RKO (cell line): Measurements from ENCODE around the gene IQGAP3.
A peak's percentile ranks its signal among the peaks of the same experiment; 100 is the strongest.

Experiments used
- DNase-seq: peaks from one replicate; pipeline ENCODE4 v3.0.0-alpha.2; 2016; ENCODE audit warnings: low spot score

IQGAP3 gene

DNA sequence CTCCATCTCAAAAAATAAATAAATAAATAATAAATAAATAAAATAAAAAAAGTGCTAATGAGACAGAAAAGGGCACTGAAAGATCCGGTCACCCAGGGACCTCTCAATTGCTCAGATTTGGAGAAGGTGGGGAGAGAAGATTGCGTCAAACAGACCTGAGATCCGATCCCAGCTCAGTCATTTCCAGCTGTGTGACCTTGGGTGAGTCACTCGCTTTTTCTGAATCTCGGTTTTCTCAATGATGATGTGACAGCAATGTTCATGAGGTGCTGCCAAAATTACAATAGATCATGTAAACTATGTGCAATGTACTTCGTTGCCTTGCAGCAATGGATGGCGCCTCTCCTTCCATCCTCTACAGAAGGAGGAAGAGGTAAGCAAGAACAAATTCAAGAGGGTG lies 60.7 kb downstream of the IQGAP3 start:
- DNase-seq: peak; percentile 79

DNA sequence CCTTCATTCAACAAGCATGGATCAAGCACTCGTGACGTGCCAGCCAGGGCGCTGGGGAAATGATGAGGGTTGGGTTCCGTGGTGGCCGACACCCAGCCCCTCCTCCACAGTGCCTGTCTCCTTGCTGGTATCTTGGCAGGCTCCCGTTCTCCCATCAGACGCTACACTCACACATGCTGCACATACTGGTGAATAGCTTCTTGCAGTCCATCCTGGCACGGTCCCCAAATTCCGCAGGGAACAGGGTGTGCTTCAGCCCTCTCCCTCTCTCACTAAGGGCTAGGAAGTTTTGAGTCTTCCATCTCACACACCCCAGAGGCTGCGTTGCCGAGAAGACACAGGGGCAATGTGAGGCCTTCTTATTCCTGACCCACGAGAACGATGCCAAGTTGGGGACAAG lies 61.7 kb downstream of the IQGAP3 start:
- no peak for DNase-seq

DNA sequence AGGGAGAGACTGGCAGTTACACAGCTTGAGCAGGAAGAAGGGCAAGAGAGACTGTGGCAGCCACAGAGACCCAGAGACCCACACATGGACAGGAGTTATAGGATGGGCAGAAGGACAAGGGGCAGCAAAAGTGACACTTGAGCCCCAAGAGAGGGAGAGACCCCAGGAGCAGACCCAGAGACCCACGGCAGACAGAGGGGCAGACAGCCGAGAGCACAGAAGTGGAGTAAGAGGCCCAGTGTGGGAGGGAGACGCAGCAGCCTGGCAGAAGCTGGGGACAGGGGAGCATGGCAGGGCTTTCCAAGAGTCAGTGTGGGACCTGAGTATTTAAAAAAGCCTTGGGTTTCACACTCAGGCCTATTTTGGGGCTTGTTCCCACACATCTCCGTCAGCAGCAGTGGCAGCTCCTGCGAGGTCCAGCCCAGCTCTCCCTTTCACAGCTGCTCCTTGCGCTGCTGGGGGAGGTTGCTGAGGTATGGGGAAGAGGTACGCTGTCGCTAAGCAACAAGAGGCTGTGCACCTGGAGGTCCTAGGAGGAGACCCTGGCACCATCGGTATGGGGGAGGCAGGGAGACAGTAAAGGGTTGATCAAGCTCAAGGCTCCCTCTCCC lies 62.8 kb downstream of the IQGAP3 start:
- no peak for DNase-seq

DNA sequence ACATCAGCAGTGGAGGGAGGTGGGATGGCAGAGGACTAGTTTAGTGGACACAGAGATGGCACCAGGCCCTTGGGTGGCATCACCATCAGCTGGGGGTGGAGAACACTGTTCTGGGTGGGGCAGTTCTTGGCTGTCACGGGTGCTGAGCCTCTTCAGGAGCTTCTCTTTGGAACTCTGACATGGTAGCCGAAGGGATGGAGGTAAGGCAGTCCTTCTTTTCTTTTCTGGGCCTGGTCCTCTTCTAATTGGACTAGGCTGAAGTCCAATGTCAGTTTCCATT lies 63.5 kb downstream of the IQGAP3 start:
- no peak for DNase-seq

DNA sequence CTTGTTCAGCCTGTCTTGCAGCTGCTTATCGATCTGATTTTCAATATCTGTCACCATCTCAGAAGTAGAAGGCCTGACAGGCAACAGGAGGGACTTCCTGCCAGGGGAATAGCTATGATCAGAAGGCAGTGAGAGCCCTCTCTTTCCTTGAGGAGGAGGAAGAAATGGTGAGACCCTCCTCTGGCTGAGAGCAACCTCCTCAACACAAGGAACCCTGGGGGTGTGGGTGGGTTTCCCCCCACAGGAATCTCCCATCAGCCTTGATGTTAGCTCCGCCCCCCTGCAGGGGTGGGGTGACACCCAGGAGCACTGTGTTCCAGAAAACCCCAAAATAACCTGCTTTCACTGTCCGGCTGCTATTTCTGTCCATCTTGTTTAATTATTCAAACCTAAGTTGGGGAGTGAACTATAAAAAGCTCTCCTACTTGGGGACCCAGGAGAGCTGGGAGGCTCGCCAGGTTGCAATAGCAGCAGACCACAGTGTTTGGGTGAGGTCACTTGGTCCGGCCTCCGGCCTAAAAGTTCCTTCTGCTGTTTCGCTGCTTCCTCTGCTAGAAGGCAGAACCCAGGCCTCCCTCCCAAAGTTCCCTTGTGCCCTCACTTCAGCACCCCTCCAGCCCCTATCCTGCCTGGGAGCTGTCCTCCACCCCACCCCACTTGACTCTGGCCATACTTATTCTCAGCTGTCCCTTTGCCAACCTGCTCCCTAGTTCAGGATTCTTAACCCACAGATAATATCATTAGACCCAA lies 64.0 kb downstream of the IQGAP3 start:
- no peak for DNase-seq

DNA sequence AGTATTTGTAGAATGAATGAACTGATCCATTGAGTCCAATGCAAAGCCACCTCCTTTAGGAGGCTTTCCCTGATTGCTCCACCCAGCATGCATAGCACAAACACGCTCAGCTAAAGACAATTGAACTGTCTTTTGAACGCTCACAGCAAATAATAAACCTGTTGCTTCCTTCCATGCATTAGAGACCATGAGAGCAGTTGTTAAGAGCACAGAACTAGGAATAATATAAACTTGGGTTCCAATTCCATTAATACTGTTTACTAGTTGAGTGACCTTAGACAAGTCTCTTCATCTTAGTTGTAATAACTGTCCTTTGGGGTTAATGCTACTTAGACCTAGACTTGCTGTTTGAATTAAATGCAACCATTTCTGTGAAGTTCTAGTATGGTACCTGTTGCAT lies 65.9 kb downstream of the IQGAP3 start:
- DNase-seq: no peak

DNA sequence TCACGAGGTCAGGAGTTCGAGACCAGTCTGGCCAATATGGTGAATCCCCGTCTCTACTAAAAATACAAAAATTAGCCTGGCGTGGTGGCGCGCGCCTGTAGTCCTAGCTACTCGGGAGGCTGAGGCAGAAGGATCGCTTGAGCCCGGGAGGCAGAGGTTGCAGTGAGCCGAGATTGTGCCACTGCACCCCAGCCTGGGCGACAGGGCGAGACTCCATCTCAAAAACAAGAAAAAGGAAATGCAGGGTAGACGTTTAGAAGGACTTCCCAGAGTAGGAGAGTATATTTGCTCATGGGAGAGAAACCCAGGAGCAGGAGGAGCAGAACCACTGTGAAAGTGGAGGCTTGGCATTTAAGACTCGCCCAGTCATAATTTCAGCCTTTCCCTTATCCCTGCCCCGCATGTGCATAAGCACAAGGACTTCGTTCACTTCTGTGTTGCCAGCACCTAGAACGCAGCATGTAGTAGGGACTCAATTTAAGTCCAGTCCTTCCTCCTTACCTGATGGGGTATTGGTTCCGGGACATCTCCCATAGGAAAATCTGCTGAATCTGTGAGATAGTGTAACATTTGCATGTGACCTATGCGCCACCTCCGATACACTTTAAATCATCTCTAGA lies 66.6 kb downstream of the IQGAP3 start:
- DNase-seq: no peak

DNA sequence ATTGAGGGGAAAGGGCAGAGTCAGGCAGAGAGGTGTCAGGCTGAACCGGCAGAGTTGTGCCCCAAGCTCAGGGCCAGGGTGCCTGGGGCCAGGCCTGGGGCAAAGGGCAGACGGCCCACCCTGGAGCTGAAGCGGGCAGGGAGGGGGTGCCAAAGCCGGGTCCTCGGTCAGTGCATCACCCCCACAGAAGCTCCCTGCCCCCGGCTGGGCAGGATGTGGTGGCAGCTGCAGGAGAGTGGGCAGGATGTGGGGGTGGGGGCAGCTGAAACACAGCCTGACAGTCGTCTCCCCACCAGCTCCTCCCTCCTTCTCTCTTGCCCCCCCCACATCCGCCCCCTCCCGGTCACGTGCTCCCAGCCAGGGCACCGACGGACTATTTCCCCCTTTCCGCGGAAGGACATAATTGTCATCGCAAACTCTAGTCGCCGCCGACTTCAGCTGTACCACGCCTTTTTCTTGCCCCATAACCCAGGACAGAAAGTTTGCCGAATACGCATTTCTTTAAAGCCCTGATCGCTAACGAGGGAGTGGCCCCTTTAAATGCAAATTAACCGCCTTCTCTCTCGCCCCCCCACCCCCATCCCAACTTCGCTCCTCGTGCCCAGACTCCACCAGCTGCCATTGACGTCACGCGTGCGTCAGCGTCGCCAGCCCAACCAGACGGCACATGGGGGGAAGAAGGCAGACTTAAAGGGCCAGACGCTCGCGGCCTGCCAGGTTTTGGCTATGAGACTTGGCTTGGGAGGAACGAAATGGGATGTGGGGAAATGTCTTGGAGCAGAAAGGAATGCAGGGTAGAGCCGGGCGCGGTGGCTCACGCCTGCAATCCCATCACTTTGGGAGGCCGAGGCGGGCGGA lies 67.3 kb downstream of the IQGAP3 start:
- peak; percentile 97 for DNase-seq

DNA sequence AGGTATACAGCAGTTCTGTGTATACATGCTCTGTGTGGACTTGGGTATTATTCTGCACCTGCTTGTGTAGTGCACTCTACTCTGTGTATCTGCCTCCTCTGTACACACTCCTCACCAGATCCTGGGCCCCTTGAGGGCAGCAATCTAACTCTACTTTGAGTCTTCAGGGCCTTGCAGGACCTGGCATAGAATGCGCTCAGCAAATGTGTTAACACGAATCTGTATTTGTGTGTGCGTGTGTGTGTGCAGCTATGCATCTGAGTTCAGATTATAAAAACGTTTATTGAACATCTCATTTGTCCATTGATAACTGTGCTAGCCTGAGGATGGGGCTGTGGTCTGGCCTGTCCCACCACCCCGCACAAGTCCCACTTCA lies 67.9 kb downstream of the IQGAP3 start:
- no peak for DNase-seq

DNA sequence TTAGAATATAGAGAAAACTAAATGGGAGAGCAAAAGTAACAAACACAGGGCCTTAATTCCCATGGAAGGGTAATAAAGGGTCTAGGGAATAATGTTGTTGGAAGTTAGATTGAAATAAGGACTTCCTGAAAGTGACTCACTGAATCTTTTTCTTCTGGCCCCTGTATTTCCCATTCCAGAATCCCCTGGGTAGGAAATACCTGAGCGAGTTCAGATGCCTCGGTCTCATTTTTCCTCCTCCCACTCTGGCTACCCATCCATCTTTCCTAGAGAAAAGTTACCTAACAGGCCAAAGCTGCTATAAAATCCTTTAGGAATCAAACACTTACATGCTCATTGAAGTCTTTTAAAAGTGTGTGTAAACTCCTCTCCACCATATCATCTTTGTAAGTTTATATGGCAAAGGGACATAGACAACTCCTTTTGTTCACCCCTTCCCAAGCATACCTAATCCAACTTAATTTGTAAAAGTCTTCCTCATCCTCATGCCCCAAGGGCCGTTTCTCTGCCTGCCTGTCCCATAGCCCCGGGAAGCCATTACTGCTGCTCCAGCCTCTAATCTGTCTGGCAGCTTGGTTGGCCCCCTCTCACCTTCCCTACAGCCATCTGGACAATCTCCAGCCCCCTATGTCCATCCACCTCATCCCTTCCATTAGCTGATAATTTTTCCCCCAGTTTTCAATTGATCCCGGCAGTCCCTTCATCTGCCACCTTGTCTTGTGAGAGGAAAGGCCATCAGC lies 68.5 kb downstream of the IQGAP3 start:
- DNase-seq: no peak

DNA sequence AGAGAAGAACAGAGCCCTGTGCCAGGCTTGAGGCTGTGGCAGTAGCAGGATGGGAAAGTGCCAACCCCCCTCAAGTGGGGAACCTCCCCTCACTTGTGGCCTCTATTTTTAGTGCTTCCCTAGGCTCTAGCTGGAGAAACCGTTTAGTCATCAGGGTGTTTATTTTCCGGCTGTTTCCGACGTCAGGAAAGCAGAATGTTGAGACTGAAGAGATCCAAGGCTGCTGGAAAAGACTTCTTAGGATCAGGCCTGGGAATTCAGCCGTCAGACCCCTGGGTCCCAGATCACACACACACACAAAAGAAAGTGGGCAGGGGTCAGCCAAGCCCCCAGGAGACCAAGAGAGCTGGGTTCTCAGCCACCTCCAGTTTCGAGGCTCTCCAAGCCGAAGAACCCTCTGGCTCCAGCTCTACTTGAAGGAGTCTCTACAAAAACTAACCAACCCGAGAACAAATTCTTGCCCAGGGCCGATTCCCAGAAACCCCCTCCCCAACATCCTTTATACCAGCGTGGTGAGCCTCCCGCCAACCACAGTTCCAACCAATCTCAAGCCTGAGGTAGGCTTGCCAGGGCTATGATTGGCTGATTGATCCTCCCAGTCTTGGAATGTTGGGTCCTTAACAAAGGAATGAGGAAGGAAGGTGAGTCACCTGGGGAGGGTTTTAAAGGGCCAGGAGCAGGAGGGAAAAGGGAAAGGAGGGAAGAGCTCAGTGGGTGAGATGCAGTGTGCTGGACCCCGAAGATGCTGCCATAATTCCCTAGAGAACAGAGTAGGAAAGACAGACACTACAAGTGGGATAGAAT lies 69.3 kb downstream of the IQGAP3 start:
- DNase-seq: peak; percentile 88

DNA sequence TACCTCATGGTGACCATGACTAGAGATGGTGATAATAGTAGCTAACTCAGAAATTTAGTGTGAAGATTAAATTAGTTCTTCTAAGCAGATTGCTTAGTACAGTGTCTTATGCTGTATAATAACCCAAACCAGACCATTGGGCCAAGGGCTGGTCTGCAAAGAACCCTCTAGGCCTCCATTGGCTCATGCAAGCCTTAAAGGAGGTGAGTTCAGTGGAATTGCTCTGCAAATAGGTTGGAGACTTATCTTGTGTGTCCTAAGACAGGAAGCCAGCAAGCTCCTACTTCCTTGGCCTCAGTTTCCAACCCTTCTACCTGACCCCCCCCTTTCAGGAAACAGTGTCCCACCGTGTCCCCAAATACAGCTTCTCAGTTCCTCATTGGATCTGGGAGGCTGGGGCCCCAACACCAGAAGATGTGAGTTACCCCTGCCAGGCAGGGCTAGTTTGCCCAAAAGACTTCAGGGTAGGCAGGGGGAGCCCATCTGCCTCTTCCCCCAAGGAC lies 69.9 kb downstream of the IQGAP3 start:
- no peak for DNase-seq

DNA sequence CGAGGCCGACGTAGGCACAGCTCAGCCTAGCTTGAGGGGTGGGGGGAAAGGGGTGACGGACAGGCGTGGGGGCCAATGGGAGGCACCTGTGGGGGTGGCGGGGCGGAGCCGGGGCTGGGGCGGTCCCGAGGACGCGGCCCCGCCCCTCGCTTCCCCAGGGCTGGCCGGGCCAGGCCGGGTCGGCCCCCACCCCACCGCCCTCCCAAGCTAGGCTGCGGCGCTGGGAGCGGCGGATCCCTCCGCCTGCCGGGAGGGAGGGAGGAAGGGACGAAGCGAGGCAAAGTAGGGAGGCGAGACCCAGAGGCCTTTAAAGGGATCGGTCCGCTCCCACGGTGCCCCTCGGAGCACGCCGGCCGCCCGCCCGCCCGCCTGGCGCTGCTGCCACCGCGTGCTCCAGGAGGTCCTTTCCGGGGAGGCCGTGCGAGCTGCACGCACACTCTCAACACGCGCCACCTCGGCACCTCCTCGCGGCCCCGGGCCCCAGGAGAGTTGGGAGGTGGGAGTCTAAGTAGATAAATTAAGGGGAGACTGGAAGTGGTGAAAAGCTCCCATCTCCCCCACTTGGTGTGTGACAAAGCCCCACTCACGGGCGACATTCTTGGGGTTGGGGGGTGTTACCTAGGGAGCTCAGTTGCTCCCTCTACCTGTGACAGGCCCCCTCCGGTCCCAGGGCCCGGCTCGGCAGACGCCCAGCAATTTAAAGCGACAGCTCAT lies 71.4 kb downstream of the IQGAP3 start:
- peak; percentile 89 for DNase-seq

DNA sequence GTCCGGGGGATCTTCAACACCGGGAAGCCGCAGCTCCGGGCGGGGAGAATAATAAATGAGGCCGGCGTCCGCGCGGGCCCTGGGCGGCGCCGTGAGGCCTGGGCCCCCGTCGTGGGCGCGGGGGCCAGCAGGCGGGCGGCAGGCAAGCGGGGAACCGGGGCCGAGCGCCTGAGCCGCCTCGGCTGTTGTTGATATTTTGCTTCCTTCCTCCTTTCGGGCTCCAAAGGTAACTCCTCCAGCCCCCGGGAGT lies 71.9 kb downstream of the IQGAP3 start, which contains the start of gene MEF2D:
MEF2D (minus strand) TSS at position 233 of the 250 bp plus-strand sequence. CDS start 17,483 bp downstream, outside the sequence.
- DNase-seq: no peak

DNA sequence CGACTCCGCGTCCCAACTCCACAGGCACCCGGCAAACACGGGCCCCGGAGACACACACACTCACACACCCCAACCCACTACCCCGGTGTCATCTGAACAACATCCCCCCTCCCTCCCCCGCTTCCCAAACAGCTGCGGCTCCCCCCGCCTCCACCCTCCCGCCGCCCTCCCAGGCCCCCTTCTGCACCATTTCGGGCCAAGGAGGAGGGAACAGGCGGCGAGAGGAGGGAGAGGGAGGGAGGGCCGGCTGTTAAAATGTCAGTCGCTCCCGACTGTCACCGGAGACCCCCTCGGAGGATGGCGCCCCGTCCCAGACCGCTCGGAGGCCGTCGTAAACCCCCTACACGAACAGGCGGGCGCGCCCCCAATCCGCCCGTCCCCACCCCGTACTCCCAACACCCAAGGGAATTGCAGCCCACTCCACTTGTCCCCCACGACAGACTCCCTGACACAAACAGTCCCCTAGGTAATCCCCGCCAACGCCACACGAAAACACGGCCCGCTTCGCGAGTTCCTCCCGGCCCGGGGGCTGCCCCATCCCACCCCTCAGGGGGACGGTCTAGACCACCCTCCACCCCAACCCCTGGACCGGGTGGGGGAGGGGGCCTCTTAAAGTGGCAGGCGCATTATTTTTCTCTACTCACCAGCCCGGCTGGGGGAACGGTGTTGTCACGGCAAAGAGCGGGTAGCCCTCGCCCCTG lies 72.4 kb downstream of the IQGAP3 start:
- peak; percentile 35 for DNase-seq

DNA sequence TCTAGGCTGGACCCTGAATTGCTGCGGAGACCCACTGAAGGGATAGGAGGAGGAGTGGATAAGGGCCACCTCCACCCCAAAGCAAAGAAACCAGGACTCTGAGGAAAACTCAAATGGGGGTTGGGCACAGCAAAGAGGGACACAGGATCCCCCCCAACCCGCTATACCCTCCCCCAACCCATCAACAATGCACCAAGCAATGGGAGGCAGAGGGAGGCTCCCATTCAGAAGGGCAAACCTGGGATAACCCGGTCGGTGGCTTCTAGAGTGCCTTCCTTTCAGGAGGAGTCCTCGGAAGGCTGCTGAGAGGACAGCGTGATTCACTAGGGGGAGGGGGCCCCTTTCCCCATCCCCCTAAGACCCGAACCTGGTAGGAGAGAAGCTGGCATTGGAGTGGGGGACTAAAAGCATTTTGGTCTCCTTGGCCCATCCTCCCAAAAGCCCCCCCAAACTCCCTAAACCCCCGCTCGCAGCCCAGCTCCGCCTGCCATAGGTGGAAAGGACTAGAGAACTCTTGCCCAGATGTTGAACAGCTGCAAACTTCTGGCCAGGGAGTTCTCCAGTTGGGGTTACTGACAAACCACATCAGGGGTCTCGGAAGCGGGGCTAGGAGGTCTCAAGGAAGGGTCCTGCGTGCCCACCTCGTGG lies 73.0 kb downstream of the IQGAP3 start:
- DNase-seq: peak; percentile 44

DNA sequence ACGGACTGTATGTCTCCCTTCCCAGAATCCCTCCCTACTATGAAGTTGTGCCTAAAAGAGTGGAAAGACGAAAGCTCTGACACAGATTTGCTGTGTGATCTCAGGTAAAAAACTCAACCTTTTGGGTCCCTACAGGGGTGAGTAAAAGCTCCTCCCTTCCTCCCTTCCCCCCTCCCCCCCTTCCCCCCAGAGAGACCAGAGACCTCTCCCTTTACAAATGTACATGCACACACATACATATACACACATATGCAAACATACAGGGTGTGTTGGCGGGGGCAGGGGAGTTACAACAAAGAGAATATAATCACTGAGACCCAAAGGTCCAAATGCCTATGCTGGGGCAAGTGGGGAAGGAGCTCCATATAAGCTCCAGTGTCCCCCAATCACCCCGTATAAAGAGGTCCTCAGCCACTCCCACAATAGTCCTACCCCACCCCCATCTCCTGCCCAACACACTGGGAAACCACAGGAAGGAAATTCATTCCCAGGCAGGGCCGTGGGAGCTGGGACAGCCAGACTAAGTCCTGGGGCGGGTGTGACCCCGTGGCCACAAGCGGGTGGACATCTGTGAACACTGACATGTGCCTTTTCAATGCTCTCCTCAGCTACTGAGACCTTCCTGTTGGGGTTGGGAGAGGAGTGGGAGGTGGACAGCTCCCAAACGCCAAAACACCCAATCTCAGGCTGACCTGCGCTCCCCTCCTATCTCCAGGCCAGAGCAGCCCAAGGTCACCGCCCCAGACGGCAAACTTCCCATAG lies 73.8 kb downstream of the IQGAP3 start:
- no peak for DNase-seq

DNA sequence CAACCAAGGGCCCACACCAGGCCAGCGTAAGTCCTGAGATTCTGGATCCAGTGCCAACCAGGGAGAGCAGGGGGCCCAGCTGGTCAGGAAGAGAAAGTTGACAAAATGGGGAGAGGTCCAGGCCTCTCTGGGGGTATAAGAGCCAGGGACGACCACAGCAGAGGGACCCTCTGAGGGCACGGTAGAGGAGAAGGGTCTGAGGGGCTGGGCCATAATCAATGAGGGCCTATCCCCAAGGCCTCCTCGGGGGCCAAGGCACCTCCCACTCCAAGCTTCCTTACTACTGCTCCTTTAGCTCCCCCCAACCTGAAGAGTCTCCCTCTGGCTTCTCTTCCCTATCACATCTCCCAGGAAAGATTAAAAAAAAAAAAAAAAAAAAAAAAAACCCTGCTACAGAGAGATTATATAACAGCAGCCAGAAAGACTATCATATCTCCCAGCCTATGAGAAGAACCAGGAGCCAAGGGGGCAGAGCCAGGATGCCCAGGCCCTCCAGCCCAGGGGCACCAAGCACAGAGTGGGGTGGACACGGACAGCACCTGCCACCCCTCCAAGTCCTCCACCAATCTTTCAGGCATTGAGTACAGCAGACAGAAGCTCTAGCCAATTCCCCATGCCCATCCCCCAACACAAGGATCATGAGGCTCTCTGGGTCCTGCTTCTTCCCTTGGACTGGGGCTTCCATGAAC lies 74.5 kb downstream of the IQGAP3 start:
- DNase-seq: no peak
